Skeletal muscle cell (primary cell): ENCODE measurements around the gene CBFA2T2.
"Not testable (repeated sequence)": the region's sequence is repeated elsewhere in the genome, so short reads cannot be mapped to it uniquely, and the experiment has no call there.

Experiments used
- DNase-seq: peaks from one replicate; pipeline ENCODE4 v3.0.0-alpha.2; 2010; ENCODE audit warnings: low read depth
- H3K4me3 ChIP-seq: 2 replicates; pipeline ENCODE4 v1.5.1; 2011; ENCODE audit warnings: low read depth, mild to moderate bottlenecking, control low read depth, low read length, moderate library complexity

The CBFA2T2 gene

GRCh38 chr20:33490023-33490933, at the start of gene CBFA2T2:
TSS of gene CBFA2T2 (plus strand) at chr20:33490096. CDS start at chr20:33490268, 172 bp downstream.
- DNase-seq: peak; percentile 10
- peak within 1 kb of the TSS; percentile 63 for H3K4me3 ChIP-seq

GRCh38 chr20:33440562-33440961, 49.3 kb upstream of the CBFA2T2 start:
- DNase-seq, H3K4me3 ChIP-seq: not testable (repeated sequence)

GRCh38 chr20:33441142-33441955, 48.5 kb upstream of the CBFA2T2 start:
- no peak for DNase-seq
- H3K4me3 ChIP-seq: no peak overlapping the region

GRCh38 chr20:33442136-33443005, 47.5 kb upstream of the CBFA2T2 start:
- no peak for DNase-seq
- H3K4me3 ChIP-seq: peak overlapping the region; percentile 67

GRCh38 chr20:33443006-33443511, 46.8 kb upstream of the CBFA2T2 start:
- no peak for DNase-seq
- peak overlapping the region; percentile 67 for H3K4me3 ChIP-seq

GRCh38 chr20:33443512-33444239, 46.2 kb upstream of the CBFA2T2 start, which contains the start of gene SNTA1:
TSS of gene SNTA1 (minus strand) at chr20:33443763. CDS start at chr20:33443620, 143 bp downstream.
- no peak for DNase-seq
- H3K4me3 ChIP-seq: peak within 1 kb of the TSS; percentile 67

- H3K4me3 ChIP-seq: no peak overlapping the region
- DNase-seq: no peak
Observed at GRCh38 chr20:33444797-33445560, 44.9 kb upstream of the CBFA2T2 start.

GRCh38 chr20:33445881-33446625, 43.8 kb upstream of the CBFA2T2 start:
- H3K4me3 ChIP-seq: no peak overlapping the region
- DNase-seq: no peak

GRCh38 chr20:33450867-33451266, 39.0 kb upstream of the CBFA2T2 start:
- no peak for DNase-seq
- H3K4me3 ChIP-seq: no peak overlapping the region

- not testable (repeated sequence) for DNase-seq
Observed at GRCh38 chr20:33456916-33457642, 32.8 kb upstream of the CBFA2T2 start.

GRCh38 chr20:33459599-33459998, 30.3 kb upstream of the CBFA2T2 start:
- DNase-seq: no peak
- no peak overlapping the region for H3K4me3 ChIP-seq

More at GRCh38 chr20:33456916-33457642, 32.8 kb upstream of the CBFA2T2 start:
- not testable (repeated sequence) for H3K4me3 ChIP-seq

GRCh38 chr20:33460711-33461110, 29.2 kb upstream of the CBFA2T2 start:
- no peak for DNase-seq
- no peak overlapping the region for H3K4me3 ChIP-seq

- H3K4me3 ChIP-seq: no peak overlapping the region
- DNase-seq: no peak
Observed at GRCh38 chr20:33463332-33464101, 26.4 kb upstream of the CBFA2T2 start.

GRCh38 chr20:33464759-33465158, 25.1 kb upstream of the CBFA2T2 start:
- not testable (repeated sequence) for H3K4me3 ChIP-seq, DNase-seq

- H3K4me3 ChIP-seq: no peak overlapping the region
- peak; percentile 9 for DNase-seq
Observed at GRCh38 chr20:33465481-33466302, 24.2 kb upstream of the CBFA2T2 start.
